Fibroblast of skin of abdomen (primary cell): Measurements from ENCODE around the gene LYZL2.
A peak's percentile ranks its signal among the peaks of the same experiment; 100 is the strongest.
"Not testable (repeated sequence)": the region's sequence is repeated elsewhere in the genome, so short reads cannot be mapped to it uniquely, and the experiment has no call there.

Experiments used
- DNase-seq: peaks from one replicate; pipeline ENCODE4 v3.0.0-alpha.2; 2013

The LYZL2 gene

GRCh38 chr10:30639946-30640786 lies 10.6 kb upstream of the LYZL2 start:
- DNase-seq = peak; percentile 68

GRCh38 chr10:30637881-30638467 lies 8.4 kb upstream of the LYZL2 start:
- peak; percentile 88 for DNase-seq

GRCh38 chr10:30631188-30631587 lies 1.6 kb upstream of the LYZL2 start:
- no peak for DNase-seq

GRCh38 chr10:30630571-30630970 lies 1.0 kb upstream of the LYZL2 start:
- DNase-seq = peak; percentile 62

- not testable (repeated sequence) for DNase-seq
Measured at GRCh38 chr10:30628576-30628975, 977 bp downstream of the LYZL2 start.

- DNase-seq = not testable (repeated sequence)
Measured at GRCh38 chr10:30626837-30627236, 2.7 kb downstream of the LYZL2 start.

GRCh38 chr10:30626196-30626595 lies 3.4 kb downstream of the LYZL2 start:
- DNase-seq = not testable (repeated sequence)

- peak; percentile 72 for DNase-seq
Measured at GRCh38 chr10:30625080-30625479, 4.5 kb downstream of the LYZL2 start.

- DNase-seq = no peak
Measured at GRCh38 chr10:30619966-30620365, 9.6 kb downstream of the LYZL2 start.

- DNase-seq = no peak
Measured at GRCh38 chr10:30617070-30617469, 12.5 kb downstream of the LYZL2 start.

GRCh38 chr10:30611041-30611440 lies 18.5 kb downstream of the LYZL2 start:
- not testable (repeated sequence) for DNase-seq

GRCh38 chr10:30607814-30608213 lies 21.7 kb downstream of the LYZL2 start:
- no peak for DNase-seq

GRCh38 chr10:30606313-30606712 lies 23.2 kb downstream of the LYZL2 start:
- DNase-seq = no peak

GRCh38 chr10:30605341-30606121 lies 24.0 kb downstream of the LYZL2 start:
- DNase-seq = not testable (repeated sequence)

GRCh38 chr10:30603589-30603988 lies 26.0 kb downstream of the LYZL2 start:
- no peak for DNase-seq

- DNase-seq = no peak
Measured at GRCh38 chr10:30602747-30603146, 26.8 kb downstream of the LYZL2 start.

- DNase-seq = peak; percentile 13
Measured at GRCh38 chr10:30600005-30600404, 29.5 kb downstream of the LYZL2 start.

- DNase-seq = no peak
Measured at GRCh38 chr10:30598105-30598776, 31.3 kb downstream of the LYZL2 start.

- DNase-seq = not testable (repeated sequence)
Measured at GRCh38 chr10:30597433-30597824, 32.1 kb downstream of the LYZL2 start.

GRCh38 chr10:30596493-30597432 lies 32.8 kb downstream of the LYZL2 start:
- DNase-seq = not testable (repeated sequence)

GRCh38 chr10:30596013-30596412 lies 33.5 kb downstream of the LYZL2 start:
- DNase-seq = no peak

- no peak for DNase-seq
Measured at GRCh38 chr10:30594077-30594476, 35.5 kb downstream of the LYZL2 start.
